ENCODE measurements around the gene IRX2.

DNA sequence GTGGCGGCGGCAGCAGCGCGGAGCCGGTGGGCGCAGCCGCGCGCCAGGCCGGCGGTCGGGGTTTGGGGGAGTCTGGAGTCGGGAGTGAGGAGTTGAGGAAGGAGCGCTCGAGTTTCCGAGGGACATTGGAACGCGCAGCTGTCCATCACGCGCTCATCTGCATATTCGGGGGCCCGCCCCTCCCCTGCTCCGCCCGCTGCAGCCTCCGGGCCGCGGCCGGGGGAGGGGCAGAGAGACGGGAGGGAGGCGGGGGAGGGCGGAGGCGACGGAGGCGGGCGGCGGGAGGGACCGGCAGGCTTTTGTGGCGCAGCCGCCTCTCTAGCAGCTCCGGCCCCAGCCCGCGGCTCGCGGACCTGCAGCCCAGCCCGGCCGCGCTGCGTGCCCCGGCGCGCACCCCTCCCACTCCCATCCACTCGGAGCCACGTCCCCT is at the start of gene IRX2:
- TF ChIP-seq, protein P1, sequence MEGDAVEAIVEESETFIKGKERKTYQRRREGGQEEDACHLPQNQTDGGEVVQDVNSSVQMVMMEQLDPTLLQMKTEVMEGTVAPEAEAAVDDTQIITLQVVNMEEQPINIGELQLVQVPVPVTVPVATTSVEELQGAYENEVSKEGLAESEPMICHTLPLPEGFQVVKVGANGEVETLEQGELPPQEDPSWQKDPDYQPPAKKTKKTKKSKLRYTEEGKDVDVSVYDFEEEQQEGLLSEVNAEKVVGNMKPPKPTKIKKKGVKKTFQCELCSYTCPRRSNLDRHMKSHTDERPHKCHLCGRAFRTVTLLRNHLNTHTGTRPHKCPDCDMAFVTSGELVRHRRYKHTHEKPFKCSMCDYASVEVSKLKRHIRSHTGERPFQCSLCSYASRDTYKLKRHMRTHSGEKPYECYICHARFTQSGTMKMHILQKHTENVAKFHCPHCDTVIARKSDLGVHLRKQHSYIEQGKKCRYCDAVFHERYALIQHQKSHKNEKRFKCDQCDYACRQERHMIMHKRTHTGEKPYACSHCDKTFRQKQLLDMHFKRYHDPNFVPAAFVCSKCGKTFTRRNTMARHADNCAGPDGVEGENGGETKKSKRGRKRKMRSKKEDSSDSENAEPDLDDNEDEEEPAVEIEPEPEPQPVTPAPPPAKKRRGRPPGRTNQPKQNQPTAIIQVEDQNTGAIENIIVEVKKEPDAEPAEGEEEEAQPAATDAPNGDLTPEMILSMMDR (IDR thresholded peaks at IDR 0.05; ENCODE audit: extremely low read depth in 1 of 2, insufficient read depth in 1 of 2, low read depth in 1 of 2, low read length in 2 of 2) = no peak
- no peak for TF ChIP-seq POLR2A (IDR thresholded peaks at IDR 0.05; ENCODE audit: low read depth, low read length)
- TF ChIP-seq GATA2 (IDR thresholded peaks at IDR 0.05; ENCODE audit: insufficient read depth, insufficient read length, low read depth, low read length) = no peak
- TF ChIP-seq, protein P2, sequence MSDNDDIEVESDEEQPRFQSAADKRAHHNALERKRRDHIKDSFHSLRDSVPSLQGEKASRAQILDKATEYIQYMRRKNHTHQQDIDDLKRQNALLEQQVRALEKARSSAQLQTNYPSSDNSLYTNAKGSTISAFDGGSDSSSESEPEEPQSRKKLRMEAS (IDR thresholded peaks at IDR 0.05; ENCODE audit: insufficient read depth, insufficient read length) = no peak
